Esophagus squamous epithelium (tissue), 4 donors: ENCODE results near the gene PFKFB3.
"Not testable (repeated sequence)": the region's sequence is repeated elsewhere in the genome, so short reads cannot be mapped to it uniquely, and the experiment has no call there.

Experiments
- CTCF ChIP-seq, 6 experiments: fragments of 450-650 bp in 4 of 6; fragments of 200-600 bp in 2 of 6; sonication (generic) in 2 of 6; IDR thresholded peaks; one replicate each; pipeline ENCODE4 v1.5.1; 2016 to 2019; ENCODE audit warnings: antibody characterized with exemption in 6 of 6, mild to moderate bottlenecking in 4 of 6, moderate library complexity in 4 of 6
- POLR2A ChIP-seq, 4 donors: fragments of 450-650 bp; IDR thresholded peaks; one replicate each; pipeline ENCODE4 v1.6.1; 2017; ENCODE audit warnings: antibody characterized with exemption in 4 of 4, mild to moderate bottlenecking in 4 of 4, moderate library complexity in 3 of 4

GRCh38 chr10:6165933-6166332 lies 36.8 kb upstream of the PFKFB3 start:
- not testable (repeated sequence) for TF ChIP-seq POLR2A, CTCF (IDR thresholded peaks at IDR 0.05)
